ENCODE measurements around the gene HRG. TPM values are rescaled to one million over a fixed set of nuclear protein-coding genes. Genes with fewer than 3 reads are reported as not detected.

Gene HRG
- polyA plus RNA-seq, 1 donor from 2014 or later = not detected

- Mint-ChIP-seq H3K4me1 (peaks cover 12 to 25% (median 18%) of the 10 kb centered on the region in 3 donors), H3K4me3 (no peak overlapping the region), H3K9me3 (no peaks in the 10 kb centered on the region), H3K27ac (no peak overlapping the region), H3K27me3 (no peaks in the 10 kb centered on the region), H3K36me3 (no peaks in the 10 kb centered on the region)
Observed at GRCh38 chr3:186648851-186649250, 17.0 kb upstream of the HRG start.

DNA sequence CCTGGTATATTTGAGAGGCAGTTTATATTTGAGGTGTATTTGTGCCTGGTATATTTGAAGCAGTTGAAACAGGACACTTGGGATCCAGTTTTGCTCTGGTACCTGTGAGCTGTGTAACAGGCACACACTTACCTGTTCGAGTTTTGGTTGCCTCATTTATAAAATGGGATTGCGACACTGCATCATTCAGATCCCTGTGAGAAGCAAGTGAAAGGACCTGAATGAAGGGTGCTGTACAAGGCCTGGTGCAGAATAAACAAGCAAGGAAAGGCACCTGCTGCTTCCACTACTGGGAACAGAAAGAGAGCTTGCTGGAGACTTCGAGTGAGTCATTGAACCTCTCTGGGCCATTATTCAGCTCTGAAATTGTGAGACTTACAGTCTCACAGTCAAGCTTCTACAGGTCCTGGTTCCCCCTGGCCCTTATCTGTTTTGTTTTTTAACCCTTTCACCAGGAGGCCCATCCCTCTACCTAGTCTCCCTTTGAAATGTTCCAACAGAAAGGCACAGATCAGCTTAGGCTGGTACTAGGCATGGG is 14.1 kb upstream of the HRG start:
- no peaks in the 10 kb centered on the region for H3K9me3 Mint-ChIP-seq
- no peak overlapping the region for H3K4me3 Mint-ChIP-seq
- peaks cover 2% of the 10 kb centered on the region for H3K27me3 Mint-ChIP-seq
- H3K36me3 Mint-ChIP-seq = no peaks in the 10 kb centered on the region
- peak overlapping the region in 1 of 3 donors; percentile 98 for H3K27ac Mint-ChIP-seq
- H3K4me1 Mint-ChIP-seq = peaks cover 17 to 23% (median 19%) of the 10 kb centered on the region in 3 donors

DNA sequence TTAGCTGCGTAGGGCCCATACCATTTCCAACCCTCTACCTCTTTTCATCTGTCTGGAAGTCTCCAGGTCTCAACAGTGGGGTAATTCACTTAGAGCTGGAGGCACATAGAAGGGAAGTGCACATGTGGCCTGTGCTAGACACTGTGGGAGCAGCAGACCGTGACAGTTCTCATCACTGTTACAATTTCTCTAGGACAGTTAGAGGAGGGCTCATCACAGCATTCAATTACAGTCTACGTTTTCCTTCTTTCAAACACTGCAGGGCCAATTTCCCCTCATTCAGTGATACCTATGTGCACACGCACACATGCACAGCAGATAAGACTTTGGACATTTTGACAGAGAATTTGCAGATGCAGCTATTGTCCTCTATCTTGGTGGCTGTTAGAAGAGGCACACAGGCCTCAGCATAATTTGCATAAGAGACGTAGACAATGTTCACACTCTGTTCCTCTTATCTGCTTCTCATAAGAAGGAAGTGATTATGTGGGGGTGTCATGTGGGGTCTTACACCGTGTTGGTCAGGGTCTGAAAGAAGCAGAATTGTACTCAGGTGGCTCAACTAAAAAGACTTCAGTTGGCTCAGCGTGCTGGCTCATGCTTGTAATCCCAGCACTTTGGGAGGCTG is 12.6 kb upstream of the HRG start:
- Mint-ChIP-seq H3K4me3 (peak overlapping the region in 3 of 4 donors; percentile 54 to 87 (median 87)), H3K27ac (peak overlapping the region; percentile 5 to 98 (median 93)), H3K9me3 (no peaks in the 10 kb centered on the region), H3K27me3 (peaks cover 2% of the 10 kb centered on the region), H3K36me3 (peaks cover 2% of the 10 kb centered on the region), H3K4me1 (peaks cover 16 to 22% (median 19%) of the 10 kb centered on the region in 3 donors)

- Mint-ChIP-seq H3K27me3 (peaks cover 3% of the 10 kb centered on the region), H3K4me3 (no peak overlapping the region), H3K36me3 (peaks cover 2% of the 10 kb centered on the region), H3K4me1 (peaks cover 16 to 22% (median 19%) of the 10 kb centered on the region in 3 donors), H3K9me3 (no peaks in the 10 kb centered on the region), H3K27ac (peak overlapping the region in 2 of 3 donors; percentile 93 to 98)
Observed at GRCh38 chr3:186653984-186654383, 11.8 kb upstream of the HRG start.

DNA sequence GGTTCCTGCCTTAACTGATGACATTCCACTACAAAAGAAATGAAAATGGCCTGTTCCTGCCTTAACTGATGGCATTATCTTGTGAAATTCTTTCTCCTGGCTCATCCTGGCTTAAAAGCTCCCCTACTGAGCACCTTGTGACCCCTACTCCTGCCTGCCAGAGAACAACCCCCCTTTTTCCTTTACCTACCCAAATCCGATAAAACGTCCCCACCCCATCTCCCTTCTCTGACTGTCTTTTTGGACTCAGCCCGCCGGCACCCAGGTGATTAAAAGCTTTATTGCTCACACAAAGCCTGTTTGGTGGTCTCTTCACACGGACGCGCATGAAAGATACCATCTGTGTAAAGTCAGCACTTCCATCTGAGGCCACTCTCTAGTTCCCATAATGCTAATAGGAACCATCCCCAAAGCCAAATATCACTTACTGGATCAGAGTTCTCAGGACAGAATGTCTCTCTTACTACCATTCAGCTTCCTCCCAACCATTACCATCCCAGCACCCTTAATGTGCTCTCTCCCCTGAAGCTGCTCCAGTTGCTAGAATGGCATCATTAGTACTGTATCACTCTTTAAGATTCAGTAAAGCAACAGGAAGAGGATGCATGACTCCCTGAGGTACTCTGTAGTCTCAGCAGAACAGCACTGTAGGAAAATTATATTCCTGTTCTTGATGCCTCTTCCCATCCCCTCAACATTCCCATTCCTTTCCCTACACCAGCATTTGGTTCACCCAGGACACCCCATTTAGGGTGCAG is 2.3 kb upstream of the HRG start:
- Mint-ChIP-seq H3K27ac (no peak overlapping the region), H3K4me1 (no peaks in the 10 kb centered on the region), H3K27me3 (peaks cover 8% of the 10 kb centered on the region), H3K4me3 (no peak overlapping the region), H3K36me3 (peaks cover 2% of the 10 kb centered on the region), H3K9me3 (no peaks in the 10 kb centered on the region)

GRCh38 chr3:186664119-186664495 is 1.7 kb upstream of the HRG start:
- Mint-ChIP-seq H3K9me3 (no peaks in the 10 kb centered on the region), H3K4me3 (no peak overlapping the region), H3K27me3 (peaks cover 7% of the 10 kb centered on the region), H3K4me1 (no peaks in the 10 kb centered on the region), H3K36me3 (peaks cover 2% of the 10 kb centered on the region), H3K27ac (no peak overlapping the region)

GRCh38 chr3:186664506-186664905 is 1.3 kb upstream of the HRG start:
- H3K27ac Mint-ChIP-seq = no peak overlapping the region
- H3K9me3 Mint-ChIP-seq = no peaks in the 10 kb centered on the region
- H3K36me3 Mint-ChIP-seq = peaks cover 2% of the 10 kb centered on the region
- H3K27me3 Mint-ChIP-seq = peaks cover 5% of the 10 kb centered on the region
- no peak overlapping the region for H3K4me3 Mint-ChIP-seq
- H3K4me1 Mint-ChIP-seq = no peaks in the 10 kb centered on the region

DNA sequence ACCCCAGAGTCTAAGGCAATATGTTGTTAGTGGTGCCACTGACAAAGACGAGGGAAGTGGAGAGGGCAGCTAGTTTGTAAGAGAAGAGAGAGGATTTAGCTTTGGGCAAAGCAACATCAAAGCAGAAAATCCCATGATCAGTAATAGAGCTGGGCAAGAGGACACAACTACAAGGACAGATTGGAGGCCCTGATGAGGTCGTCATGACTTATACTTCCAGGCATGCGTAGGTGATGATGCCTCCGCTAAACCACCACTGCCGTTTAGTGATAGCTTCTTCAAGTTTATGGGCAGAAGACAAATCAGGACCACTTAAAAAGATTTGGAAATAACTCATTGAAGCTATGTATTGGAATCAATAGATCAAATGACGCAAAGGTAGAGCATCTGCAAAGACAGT is 2.6 kb downstream of the HRG start:
- Mint-ChIP-seq H3K27ac (no peak overlapping the region), H3K27me3 (peaks cover 8% of the 10 kb centered on the region), H3K4me1 (peaks cover 0 to 2% (median 0%) of the 10 kb centered on the region in 3 donors), H3K9me3 (no peaks in the 10 kb centered on the region), H3K36me3 (peaks cover 2% of the 10 kb centered on the region), H3K4me3 (no peak overlapping the region)

GRCh38 chr3:186669378-186670084 is 3.7 kb downstream of the HRG start:
- Mint-ChIP-seq H3K27ac (peak overlapping the region in 1 of 3 donors; percentile 27), H3K36me3 (peaks cover 2% of the 10 kb centered on the region), H3K27me3 (peaks cover 7% of the 10 kb centered on the region), H3K9me3 (no peaks in the 10 kb centered on the region), H3K4me3 (no peak overlapping the region), H3K4me1 (peaks cover 0 to 2% (median 0%) of the 10 kb centered on the region in 3 donors)

- H3K4me1 Mint-ChIP-seq = peaks cover 0 to 2% (median 0%) of the 10 kb centered on the region in 3 donors
Observed at GRCh38 chr3:186670155-186670554, 4.3 kb downstream of the HRG start.

GRCh38 chr3:186671051-186671450 is 5.2 kb downstream of the HRG start:
- Mint-ChIP-seq H3K4me1 (peaks cover 0 to 2% (median 0%) of the 10 kb centered on the region in 3 donors), H3K27ac (peak overlapping the region in 1 of 3 donors; percentile 20), H3K9me3 (no peaks in the 10 kb centered on the region), H3K27me3 (peaks cover 7% of the 10 kb centered on the region), H3K36me3 (peaks cover 2% of the 10 kb centered on the region), H3K4me3 (no peak overlapping the region)

More at GRCh38 chr3:186670155-186670554, 4.3 kb downstream of the HRG start:
- Mint-ChIP-seq H3K9me3 (no peaks in the 10 kb centered on the region), H3K36me3 (peaks cover 2% of the 10 kb centered on the region), H3K27me3 (peaks cover 7% of the 10 kb centered on the region), H3K4me3 (no peak overlapping the region), H3K27ac (no peak overlapping the region)

DNA sequence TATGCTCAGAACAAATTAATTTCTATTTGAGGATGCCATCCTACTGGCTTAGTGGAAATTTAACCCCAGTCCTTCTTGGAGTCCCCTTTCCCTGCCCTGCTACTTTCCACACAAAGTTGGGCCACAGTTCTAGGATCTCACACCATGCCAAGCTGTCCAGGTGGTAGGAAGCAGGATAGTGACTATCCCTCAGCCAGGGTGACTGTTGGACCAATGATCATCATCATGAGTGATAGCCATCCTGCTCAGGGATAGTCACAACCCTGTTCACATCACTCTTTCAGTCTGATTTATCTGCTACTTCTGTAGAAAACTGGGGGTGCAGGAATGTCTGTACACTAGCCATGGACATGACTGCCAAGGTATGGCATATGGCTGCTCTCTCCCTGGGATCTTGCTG is 12.8 kb downstream of the HRG start:
- Mint-ChIP-seq H3K4me1 (no peaks in the 10 kb centered on the region), H3K4me3 (no peak overlapping the region), H3K27me3 (peaks cover 26% of the 10 kb centered on the region), H3K36me3 (no peaks in the 10 kb centered on the region), H3K27ac (no peak overlapping the region), H3K9me3 (peaks cover 0 to 3% (median 0%) of the 10 kb centered on the region in 3 donors)

- peaks cover 26% of the 10 kb centered on the region for H3K27me3 Mint-ChIP-seq
- no peaks in the 10 kb centered on the region for H3K4me1 Mint-ChIP-seq
- H3K9me3 Mint-ChIP-seq = peaks cover 0 to 3% (median 0%) of the 10 kb centered on the region in 3 donors
- no peaks in the 10 kb centered on the region for H3K36me3 Mint-ChIP-seq
- H3K27ac Mint-ChIP-seq = no peak overlapping the region
- H3K4me3 Mint-ChIP-seq = no peak overlapping the region
Observed at GRCh38 chr3:186679151-186679550, 13.3 kb downstream of the HRG start.

DNA sequence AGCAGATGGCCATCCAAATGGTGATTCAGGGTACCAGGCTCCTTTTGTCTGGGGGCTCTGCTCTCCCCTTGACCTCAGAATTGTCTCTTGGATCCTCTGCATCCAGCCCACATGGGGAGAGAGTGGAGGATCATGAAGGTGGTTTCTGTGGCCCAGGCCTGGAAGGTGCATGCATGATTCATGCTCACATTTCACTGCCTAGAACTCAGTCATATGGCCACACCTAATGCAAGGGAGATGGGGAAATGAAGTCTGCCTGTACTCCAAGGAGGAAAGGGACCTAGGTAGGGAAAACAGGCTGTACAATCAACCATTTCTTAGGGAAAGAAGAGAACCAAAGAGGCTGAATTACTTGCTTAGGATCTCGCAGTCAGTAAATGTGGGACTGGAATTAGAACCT is 15.1 kb downstream of the HRG start:
- Mint-ChIP-seq H3K4me1 (no peaks in the 10 kb centered on the region), H3K9me3 (peaks cover 5 to 11% (median 10%) of the 10 kb centered on the region in 3 donors), H3K36me3 (no peaks in the 10 kb centered on the region), H3K27ac (no peak overlapping the region), H3K27me3 (peaks cover 31% of the 10 kb centered on the region), H3K4me3 (no peak overlapping the region)

GRCh38 chr3:186682812-186683211 is 17.0 kb downstream of the HRG start:
- no peak overlapping the region for H3K27ac Mint-ChIP-seq
- peaks cover 8 to 11% (median 11%) of the 10 kb centered on the region in 3 donors for H3K9me3 Mint-ChIP-seq
- H3K36me3 Mint-ChIP-seq = peaks cover 1% of the 10 kb centered on the region
- H3K27me3 Mint-ChIP-seq = peaks cover 24% of the 10 kb centered on the region
- no peak overlapping the region for H3K4me3 Mint-ChIP-seq
- no peaks in the 10 kb centered on the region for H3K4me1 Mint-ChIP-seq

Measured in IgD-negative memory B cell (primary cell).